Stimulated activated CD8-positive, alpha-beta memory T cell treated with anti-CD3 and anti-CD28 coated beads, Interleukin-7, amount 100 ng/mL, for 4 hours (primary cell): ENCODE data around the gene SNX17.
"Not testable (repeated sequence)": the region's sequence is repeated elsewhere in the genome, so short reads cannot be mapped to it uniquely, and the experiment has no call there.

Source experiments
- DNase-seq, 2 donors: peaks; one replicate each; pipeline ENCODE4 v3.0.0-alpha.2; 2020; ENCODE audit warnings: low read depth in 2 of 2

Gene SNX17

DNA sequence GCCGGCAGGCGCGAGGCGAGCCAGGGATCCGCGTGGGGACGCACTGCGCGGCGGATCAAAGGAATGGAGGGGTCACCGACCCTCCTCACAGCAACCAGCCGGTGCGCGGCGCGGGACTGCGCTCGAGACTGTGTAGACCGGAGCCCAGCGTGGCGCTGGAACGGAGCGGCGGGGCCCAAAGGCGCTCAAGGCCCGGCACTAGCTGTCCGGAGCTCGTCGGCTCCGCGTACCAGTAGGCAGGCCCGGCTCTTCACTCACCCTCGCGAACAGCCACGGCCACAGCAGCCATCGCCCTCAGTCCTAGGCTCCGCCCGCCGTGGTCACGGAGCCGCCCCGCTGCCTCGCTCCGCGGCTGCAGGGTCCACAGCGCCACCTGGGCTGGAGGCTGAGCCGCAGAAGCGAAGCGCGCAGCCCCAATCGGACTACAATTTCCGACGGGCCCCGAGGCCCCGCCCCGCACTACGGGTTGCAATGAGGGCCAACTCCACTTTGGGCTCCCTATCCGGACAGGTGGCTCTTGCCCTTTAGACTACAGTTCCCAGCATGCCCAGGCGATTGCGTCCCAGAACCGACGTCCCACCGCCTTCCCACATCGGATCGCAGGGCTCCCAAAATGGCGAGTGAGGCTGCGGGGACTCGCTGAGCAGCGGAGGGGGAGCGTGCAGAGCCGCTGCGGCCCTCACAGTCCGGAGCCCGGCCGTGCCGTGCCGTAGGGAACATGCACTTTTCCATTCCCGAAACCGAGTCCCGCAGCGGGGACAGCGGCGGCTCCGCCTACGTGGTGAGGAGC, at the start of gene SNX17, which contains the start of gene EIF2B4:
Gene SNX17, plus strand, starts transcription at position 591 of the 790 bp plus-strand sequence. Its CDS starts 128 bp downstream, at position 719.
Gene EIF2B4, minus strand, starts transcription at position 313 of the 790 bp plus-strand sequence. Its CDS starts 24 bp downstream, at position 289.
- peak; percentile 98 to 99 for DNase-seq

GRCh38 chr2:27320958-27321543, 49.4 kb upstream of the SNX17 start:
- DNase-seq, result no peak

GRCh38 chr2:27322301-27322765, 48.1 kb upstream of the SNX17 start:
- DNase-seq, result no peak

DNA sequence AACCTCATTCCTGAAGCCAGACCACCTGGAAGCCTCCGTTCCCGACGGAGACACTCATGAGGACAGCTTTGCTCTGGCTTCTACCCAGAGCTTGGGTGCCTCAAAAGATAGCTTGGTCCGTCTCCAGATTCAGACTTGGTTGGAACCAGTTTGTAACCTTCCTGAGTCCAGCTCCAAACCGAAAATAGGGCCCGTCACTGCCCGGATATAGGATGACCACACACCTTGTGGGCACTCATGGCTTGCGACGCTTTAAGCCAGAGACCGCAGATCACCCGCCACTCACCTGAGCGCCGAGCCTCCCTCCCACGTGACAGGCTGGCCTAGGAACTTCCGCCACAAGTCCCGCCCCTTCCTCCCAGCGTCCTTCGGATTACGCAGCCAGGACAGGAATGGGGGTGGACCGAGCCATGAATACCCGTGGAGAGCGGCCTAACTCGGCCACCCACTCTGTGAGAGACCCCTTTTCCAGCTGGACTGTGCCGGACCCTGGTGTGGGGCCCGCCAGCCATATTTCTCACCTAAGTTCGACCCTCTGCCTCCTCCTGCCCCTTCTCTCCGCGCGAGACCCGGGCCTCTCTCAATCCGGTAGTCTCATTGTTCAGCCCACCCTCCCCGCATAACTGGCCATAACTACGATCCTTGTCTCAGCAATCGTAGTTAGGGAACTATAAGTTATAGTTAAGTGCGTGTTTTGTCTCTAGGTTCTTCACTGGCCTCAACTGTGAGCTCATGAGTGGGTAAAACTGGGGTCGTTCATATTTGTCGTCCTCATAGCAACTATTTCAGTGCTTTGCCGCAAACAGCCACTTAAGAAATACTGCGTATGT, 47.4 kb upstream of the SNX17 start, which contains the start of gene MPV17:
Gene MPV17, minus strand, starts transcription at position 332 of the 830 bp plus-strand sequence. CDS start 580 bp downstream, outside the sequence.
- DNase-seq, result peak; percentile 77 to 80

GRCh38 chr2:27323596-27324285, 46.7 kb upstream of the SNX17 start:
- DNase-seq, result no peak

DNA sequence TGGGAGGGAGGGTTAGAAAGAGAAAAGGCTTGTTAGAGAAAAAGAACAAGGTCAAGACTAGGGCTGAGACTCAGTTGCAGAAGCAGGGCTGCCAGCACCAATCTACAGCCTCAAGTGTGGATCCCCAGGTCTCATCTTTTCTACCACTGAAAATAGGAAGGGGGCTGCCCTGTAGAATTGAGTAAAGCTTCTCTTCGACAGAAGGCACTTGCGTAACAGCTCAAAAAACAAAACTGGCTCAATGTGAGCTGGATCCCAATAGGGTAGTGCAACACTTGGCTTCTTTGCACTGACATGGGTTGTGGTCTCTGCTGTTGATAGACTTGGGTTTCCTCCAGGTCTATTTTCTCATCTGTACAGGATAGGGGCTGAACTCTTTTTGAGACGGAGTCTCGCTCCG, 45.7 kb upstream of the SNX17 start:
- no peak for DNase-seq

DNA sequence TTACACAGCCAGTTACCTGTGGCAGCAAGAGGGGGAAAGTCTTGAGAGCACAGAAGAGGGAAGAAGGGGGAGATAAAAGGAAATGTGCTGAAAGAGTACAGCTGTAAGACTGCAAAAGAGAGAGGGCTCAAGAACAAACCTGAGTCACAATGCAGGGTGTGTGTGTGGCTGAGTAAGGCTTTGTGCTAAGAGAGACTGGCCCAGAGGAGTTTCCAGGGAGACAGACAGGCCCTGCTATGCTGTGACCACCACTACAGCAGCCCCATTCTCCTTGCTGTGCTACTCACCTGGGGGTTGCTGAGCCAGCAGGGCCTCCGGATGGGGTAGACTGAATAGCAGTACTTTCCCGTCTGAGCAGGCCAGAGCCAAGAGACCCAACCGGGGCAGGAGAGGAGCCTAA, 35.1 kb upstream of the SNX17 start:
- no peak for DNase-seq

DNA sequence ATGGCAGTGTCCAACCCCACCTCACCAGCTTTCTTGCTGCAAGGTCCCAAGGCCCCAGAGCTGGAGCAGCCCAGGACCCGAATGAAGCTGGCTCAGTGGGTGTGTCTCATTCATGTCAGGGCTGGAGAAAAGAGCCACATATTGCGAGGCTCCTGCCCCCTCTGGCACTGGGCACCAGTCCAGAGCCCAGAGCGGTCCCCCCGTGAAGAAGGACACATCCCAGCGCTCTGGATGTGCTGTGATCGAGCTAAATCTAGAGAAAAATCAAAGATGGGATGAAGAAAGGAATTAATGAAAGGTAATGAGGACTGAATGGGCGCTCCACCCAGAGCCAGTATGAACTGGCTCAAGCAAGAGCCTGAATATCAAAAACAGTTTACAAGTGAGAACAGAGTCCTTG, 34.2 kb upstream of the SNX17 start:
- DNase-seq, result no peak

GRCh38 chr2:27347641-27348040, 22.8 kb upstream of the SNX17 start:
- no peak for DNase-seq

DNA sequence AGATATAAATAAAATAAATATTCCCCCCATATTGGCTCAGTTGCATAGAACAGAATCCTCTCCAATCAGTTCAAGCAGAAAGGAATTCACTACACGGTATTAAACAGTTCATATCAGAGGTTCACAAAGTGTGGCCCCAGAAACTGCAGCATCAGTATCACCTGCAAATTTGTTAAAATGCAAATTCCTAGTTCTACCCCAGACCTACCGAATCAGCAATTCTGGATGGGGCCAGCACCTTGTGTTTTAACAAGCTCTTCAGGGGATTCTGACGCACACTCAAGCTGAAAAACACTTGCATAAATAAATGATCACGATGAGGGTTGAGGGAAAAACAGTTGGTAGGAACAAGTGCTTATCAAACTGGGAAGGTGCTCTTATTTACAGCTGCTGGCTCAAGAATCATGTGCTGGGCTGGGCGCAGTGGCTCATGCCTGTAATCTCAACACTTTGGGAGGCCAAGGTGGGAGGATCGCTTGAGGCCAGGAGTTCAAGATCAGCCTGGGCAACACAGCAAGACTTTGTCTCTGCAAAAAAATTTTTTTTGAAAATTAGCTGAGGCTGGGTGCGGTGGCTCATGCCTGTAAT, 20.2 kb upstream of the SNX17 start:
- no peak for DNase-seq

DNA sequence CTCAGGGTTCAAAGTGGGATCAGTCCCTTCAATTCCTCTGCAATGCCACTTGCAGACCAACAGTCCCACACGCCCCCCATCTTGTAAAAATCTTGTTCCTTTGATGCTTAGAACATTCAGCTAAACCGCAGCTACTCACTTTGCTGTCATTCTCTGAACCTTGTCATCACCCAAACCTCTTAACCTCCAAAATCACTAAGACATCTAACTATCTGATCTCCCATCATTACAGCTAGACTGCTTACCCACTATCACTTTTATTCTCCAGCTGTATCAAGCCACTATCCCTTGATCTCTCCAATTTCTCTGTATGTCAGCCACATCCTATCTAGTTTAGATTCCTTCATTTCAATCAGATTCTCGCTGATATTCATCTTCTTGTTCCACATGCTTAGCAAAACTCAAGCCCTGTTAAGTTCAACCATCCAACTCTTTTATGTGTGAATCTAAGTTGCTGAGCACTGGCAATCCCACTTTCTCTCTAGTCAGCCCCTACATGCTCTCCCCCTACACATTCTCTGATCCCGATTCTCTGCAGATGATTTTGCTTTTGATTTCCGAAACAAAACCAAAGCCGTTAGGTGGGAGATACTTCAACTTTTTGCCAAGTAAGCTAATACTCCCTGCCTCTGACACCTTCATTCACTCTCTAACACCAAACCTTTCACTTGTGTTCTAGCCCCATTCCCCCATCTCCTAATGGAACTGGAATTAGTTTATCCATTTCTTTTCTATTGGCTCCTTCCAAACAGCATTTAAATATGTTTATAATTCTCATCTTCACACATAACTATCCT, 18.4 kb upstream of the SNX17 start:
- no peak for DNase-seq

- DNase-seq, result not testable (repeated sequence)
Measured at GRCh38 chr2:27353386-27353761, 17.0 kb upstream of the SNX17 start.

DNA sequence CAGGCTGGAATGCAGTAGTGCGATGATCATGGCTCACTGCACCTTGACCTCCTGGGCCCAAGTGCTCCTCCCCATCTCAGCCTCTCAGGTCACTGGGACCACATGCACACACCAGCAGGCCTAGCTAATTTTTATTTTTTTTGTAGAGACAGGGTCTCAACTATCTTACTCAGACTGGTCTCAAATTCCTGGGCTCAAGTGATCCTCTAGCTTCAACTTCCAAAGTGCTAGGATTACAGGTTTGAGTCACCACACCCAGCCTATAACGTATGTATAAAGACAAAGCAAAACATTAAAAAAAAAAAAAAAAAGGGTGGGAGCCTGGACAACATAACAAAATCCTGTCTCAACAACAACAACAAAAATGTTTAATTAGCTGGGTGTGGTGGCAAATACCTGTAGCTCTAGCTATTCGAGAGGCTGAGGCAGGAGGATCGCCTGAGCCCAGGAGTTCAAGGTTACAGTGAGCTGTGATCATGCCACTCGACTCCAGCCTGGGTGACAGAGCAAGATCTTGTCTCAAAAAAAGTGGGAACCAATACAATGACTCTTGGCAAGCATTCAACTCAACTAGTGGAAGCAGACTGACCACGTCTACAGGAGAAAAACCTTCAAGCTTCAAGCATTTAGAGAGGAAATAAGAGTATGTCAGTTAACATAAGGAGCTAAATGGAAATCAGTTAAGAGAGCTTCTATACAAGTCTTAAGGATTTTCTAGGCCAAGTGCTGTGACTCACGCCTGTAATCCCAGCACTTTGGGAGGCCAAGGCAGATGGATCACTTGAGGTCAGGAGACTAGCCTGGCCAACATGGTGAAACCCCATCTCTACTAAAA, 16.4 kb upstream of the SNX17 start:
- DNase-seq, result no peak

DNA sequence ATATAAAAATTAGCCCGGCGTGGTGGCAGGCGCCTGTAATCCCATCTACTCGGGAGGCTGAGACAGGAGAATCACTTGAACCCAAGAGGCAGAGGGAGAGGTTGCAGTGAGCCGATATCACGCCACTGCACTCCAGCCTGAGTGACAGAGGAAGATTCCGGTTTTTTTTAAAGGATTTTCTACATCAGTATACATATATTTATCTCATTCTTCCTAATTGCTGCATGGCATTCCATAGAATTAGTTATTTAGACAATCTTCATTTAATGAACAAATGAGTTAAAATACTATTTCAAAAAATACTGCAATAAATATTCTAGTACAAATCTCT, 15.9 kb upstream of the SNX17 start:
- no peak for DNase-seq

DNA sequence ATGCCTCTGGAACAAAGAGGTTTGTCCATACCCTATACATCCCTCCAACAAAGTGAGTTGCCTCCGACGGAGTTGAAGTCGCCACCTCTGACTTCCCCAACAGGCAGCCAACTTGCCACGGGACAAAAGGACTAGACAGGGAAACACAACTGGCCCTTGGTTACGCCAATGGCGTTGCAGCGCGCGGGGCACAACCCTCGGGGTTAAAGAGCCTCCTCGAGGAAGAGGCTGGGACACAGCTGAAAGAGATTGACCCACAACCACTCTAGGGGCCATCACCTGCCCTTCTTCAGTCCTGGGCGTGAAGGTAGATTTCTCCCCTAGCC, 14.4 kb upstream of the SNX17 start:
- no peak for DNase-seq

DNA sequence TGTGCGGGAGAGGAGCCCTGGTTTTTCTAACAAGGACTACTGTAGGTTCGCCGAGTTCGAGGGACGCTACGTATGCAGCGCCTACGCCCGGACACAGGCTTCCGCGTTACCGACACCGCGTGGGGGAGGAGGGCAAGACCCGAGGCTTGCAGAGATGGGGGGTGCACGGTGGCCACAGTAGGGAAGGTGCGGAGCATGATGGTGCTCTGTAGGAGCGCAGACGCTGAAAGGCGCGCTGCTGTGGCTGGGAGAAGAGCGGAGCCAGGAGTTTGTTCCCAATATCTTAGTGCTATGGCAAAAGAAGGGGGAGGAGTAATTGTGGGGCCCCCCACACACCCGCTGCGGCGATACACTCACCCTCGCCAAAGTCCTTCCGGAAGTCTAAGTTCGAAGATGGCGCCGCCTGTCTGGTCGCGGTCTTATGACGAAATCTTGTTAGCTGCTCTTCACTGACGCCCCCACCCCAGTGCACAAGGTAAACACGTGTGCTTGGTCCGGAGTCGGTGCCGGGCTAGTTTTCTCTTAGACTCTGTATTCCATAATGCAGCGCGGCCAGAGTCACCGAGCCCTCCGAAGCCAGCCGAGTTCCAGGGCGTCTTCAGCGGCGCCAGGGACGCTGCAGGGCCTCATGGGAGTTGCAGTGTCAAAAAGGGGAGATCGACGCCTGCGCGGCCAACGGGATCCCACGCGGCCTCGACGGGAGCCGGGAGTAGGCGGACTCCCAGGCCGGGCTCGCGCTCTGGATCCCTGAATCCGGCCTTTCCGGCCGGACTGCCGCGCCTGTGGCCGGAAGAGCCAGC, 13.8 kb upstream of the SNX17 start, which contains the start of gene GTF3C2:
Gene GTF3C2, minus strand, starts transcription at position 383 of the 800 bp plus-strand sequence. CDS start 13,210 bp downstream, outside the sequence.
- DNase-seq, result peak; percentile 90 to 93

GRCh38 chr2:27362678-27363420, 7.6 kb upstream of the SNX17 start:
- DNase-seq, result no peak

- DNase-seq, result no peak
Measured at GRCh38 chr2:27363933-27364332, 6.5 kb upstream of the SNX17 start.
